Pancreas (tissue), 10 donors: Measurements from ENCODE around the gene ANKRD12. TPM values are rescaled to one million over a fixed set of nuclear protein-coding genes. Genes with fewer than 3 reads are reported as not detected.
A peak's percentile ranks its signal among the peaks of the same experiment; 100 is the strongest.

ENCODE experiments used
- ATAC-seq, 4 donors: fragments of 200-7000 bp; cut with Tn5 transposase; one replicate each; pipeline versions ENCODE4 v1.8.0 to v1.9.1; 2020; ENCODE audit warnings: mild to moderate bottlenecking in 4 of 4, moderate library complexity in 4 of 4
- DNase-seq, 6 donors: peaks; one replicate each; pipeline ENCODE4 v3.0.0-alpha.2; 2020
- FAIRE-seq: peaks from 2 replicates; lab custom pipeline; 2012; peaks lifted over from hg19 to GRCh38; lab: Jason Lieb, UNC
- H3K27ac ChIP-seq, 4 donors: fragments of 200-600 bp; sonication (generic); 1 replicate in 3 of 4; 2 replicates in 1 of 4; pipeline versions ENCODE4 v1.5.0 to v1.8.0; 2020
- H3K27me3 ChIP-seq, 4 donors: fragments of 200-600 bp; one replicate each; pipeline ENCODE4 v1.8.0; 2021
- H3K36me3 ChIP-seq, 3 donors: fragments of 200-600 bp; sonication (generic) in 1 of 3; one replicate each; pipeline versions ENCODE4 v1.5.0 to v1.8.0; 2020 to 2021
- H3K4me1 ChIP-seq, 3 donors: fragments of 200-600 bp; one replicate each; pipeline ENCODE4 v1.8.0; 2021
- H3K4me3 ChIP-seq, 4 donors: fragments of 200-600 bp; sonication (generic) in 2 of 4; one replicate each; pipeline versions ENCODE4 v1.5.0 to v1.8.0; 2020 to 2021
- H3K9me3 ChIP-seq, 4 donors: fragments of 200-600 bp; one replicate each; pipeline ENCODE4 v1.8.0; 2021
- CTCF ChIP-seq, 4 donors: fragments of 200-600 bp; sonication (generic) in 3 of 4; IDR thresholded peaks; one replicate each; pipeline versions ENCODE4 v1.5.0 to v1.8.0; 2021; ENCODE audit warnings: antibody characterized with exemption in 4 of 4
- WGBS, 2 donors: extraction: QIAGEN DNeasy Blood & Tissue Kit; methylation state at CpG; one replicate each; pipeline ENCODE4 v1.1.7; 2013; 5-methylcytosine and 5-hydroxymethylcytosine counted together
- intact Hi-C, 3 donors: fragments of 100-400 bp; cut with DNase I; formaldehyde crosslinking; loops; one replicate each; pipeline versions ENCODE4 v1.11.1 to v1.14.2; 2022
- polyA plus RNA-seq, 2 donors: library from polyadenylated mRNA; stranded (reverse); fragments of 200-250 nt; gene quantifications; one replicate each; pipeline ENCODE4 v1.2.3, GENCODE V29; 2013
- total RNA-seq, 6 donors: library from RNA; stranded (reverse); fragmentation: NEBNext Ultra II Directional in 4 of 6; extraction: Animal tissue kit (Norgen Biotek cat#: 25700) in 4 of 6; gene quantifications; one replicate each; pipeline versions ENCODE4 v1.2.1 to v1.2.4, GENCODE V29; 2021 to 2023
- donor health status: healthy with polysubstance abuse.
- donor health status: DM: no; HTN: no; CAD: no; lungs with moderate emphysema.
- donor health status: DM: no; HTN: no; CAD: no.
- donor health status: control.
- donor health status: control.
- donor health status: Bipolar disorder and iron deficiency.
- donor health status: DM: yes; HTN: yes; CAD: no.
- donor health status: DM: no; HTN: no; CAD: no.
- donor health status: DM: no; HTN: no; CAD: no.
- donor health status: DM: yes; HTN: yes; CAD: no.

Gene ANKRD12
- total and polyA plus RNA-seq, 8 donors, result 14.5 to 51.7 (median 27.3) TPM

GRCh38 chr18:9137168-9138066, 836 bp downstream of the ANKRD12 start:
- WGBS, 2 donors, result 0 to 1% methylated on average over 51 to 95 of the region's 95 CpGs
- no peaks in the 10 kb centered on the region for H3K9me3 ChIP-seq
- DNase-seq (peak; percentile 63 to 84 (median 76)), FAIRE-seq (no peak), ATAC-seq (peak; percentile 8 to 46 (median 20))
- H3K36me3 ChIP-seq, result no peaks in the 10 kb centered on the region
- intact Hi-C loops, result no loop called here
- H3K4me3 ChIP-seq, result peak overlapping the region; percentile 42 to 78 (median 64)
- TF ChIP-seq CTCF (IDR thresholded peaks at IDR 0.05), result no peak
- H3K27me3 ChIP-seq, result no peaks in the 10 kb centered on the region
- H3K27ac ChIP-seq, result peak overlapping the region; percentile 91 to 98 (median 96)
- H3K4me1 ChIP-seq, result peaks cover 23 to 56% (median 45%) of the 10 kb centered on the region in 3 donors

DNA sequence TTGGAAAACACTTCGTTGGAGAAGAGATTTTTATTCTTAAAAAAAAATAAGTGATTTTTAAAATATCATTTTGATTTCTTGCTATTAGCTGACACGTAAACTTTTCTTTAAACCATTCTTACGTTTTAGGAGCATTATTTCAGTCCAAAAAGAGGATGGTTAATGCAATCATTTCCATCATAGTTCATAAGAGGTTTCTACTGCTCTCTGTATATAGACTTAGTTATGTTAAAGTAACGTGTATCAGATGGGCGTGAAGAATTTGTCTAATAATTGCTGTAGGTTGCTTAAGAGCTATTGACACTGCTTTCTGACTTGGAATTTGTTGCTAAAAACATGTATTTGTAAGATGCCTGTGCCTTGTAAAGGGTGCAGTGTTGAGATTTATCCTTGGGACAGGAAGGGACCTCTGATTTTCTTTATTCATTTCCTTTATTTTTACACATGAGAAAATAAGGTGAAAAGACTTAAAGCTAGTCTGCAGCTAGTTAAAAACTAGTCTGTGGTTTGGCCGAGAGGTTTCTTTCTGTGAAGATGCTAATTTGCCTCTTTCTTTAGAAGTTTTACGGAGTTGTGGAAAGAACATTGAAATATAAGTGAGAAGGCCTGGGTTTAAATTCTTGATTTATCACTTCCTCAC, 2.9 kb downstream of the ANKRD12 start:
- Histone ChIP-seq H3K4me1 (peaks cover 23 to 52% (median 47%) of the 10 kb centered on the region in 3 donors), H3K4me3 (peak overlapping the region in 3 of 4 donors; percentile 6 to 78 (median 74)), H3K27me3 (no peaks in the 10 kb centered on the region), H3K36me3 (no peaks in the 10 kb centered on the region), H3K27ac (peak overlapping the region in 2 of 4 donors; percentile 97 to 98), H3K9me3 (no peaks in the 10 kb centered on the region)
- 28 to 32% methylated on average over 7 of the region's 7 CpGs for WGBS, 2 donors
- intact Hi-C loops, result no loop called here
- no peak for DNase-seq
- FAIRE-seq, result no peak
- no peak for ATAC-seq
- no peak for TF ChIP-seq CTCF (IDR thresholded peaks at IDR 0.05)

- FAIRE-seq (no peak), DNase-seq (no peak), ATAC-seq (no peak)
- peak overlapping the region in 1 of 4 donors; percentile 98 for H3K27ac ChIP-seq
- no peak overlapping the region for H3K4me3 ChIP-seq
- 14 to 18% methylated on average over 2 of the region's 2 CpGs for WGBS, 2 donors
- TF ChIP-seq CTCF (IDR thresholded peaks at IDR 0.05), result no peak
- H3K4me1 ChIP-seq, result peaks cover 23 to 49% (median 48%) of the 10 kb centered on the region in 3 donors
- intact Hi-C loops, result no loop called here
- H3K36me3 ChIP-seq, result no peaks in the 10 kb centered on the region
- no peaks in the 10 kb centered on the region for H3K27me3 ChIP-seq
- H3K9me3 ChIP-seq, result no peaks in the 10 kb centered on the region
Observed at GRCh38 chr18:9140381-9140780, 3.8 kb downstream of the ANKRD12 start.

DNA sequence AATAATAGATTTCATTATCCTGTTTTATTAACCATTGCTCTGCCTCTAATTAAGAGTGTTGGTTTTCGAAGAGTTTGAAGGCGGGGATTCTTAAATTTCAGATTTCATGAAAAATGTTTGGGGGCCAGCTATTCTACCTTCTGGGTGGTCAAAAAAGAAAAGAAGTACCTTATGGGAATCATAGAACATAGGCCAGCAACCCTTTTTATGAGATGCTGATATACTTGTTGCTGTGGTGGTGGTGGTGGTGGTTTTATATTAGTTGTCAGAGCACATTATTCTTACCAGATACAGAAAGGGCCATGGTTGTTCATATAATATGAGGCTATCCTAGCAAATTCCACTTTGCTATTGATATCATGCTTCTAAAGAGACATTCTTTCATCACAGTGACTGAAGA, 4.4 kb downstream of the ANKRD12 start:
- DNase-seq (no peak), ATAC-seq (no peak), FAIRE-seq (no peak)
- intact Hi-C loops, result no loop called here
- no peaks in the 10 kb centered on the region for H3K9me3 ChIP-seq
- TF ChIP-seq CTCF (IDR thresholded peaks at IDR 0.05), result no peak
- H3K4me1 ChIP-seq, result peaks cover 23 to 46% (median 45%) of the 10 kb centered on the region in 3 donors
- no peak overlapping the region for H3K27ac ChIP-seq
- no peaks in the 10 kb centered on the region for H3K36me3 ChIP-seq
- H3K27me3 ChIP-seq, result no peaks in the 10 kb centered on the region
- H3K4me3 ChIP-seq, result no peak overlapping the region
- WGBS, 2 donors, result 92 to 95% methylated on average over 2 of the region's 2 CpGs
